Activated CD4-positive, CD25-positive, alpha-beta regulatory T cell treated with anti-CD3 and anti-CD28 coated beads, Interleukin-2, amount 50 U/mL, for 72 hours (primary cell): Measurements from ENCODE around the gene ARHGAP26.

Source experiments
- DNase-seq: peaks from one replicate; pipeline ENCODE4 v3.0.0; 2021

Gene ARHGAP26

DNA sequence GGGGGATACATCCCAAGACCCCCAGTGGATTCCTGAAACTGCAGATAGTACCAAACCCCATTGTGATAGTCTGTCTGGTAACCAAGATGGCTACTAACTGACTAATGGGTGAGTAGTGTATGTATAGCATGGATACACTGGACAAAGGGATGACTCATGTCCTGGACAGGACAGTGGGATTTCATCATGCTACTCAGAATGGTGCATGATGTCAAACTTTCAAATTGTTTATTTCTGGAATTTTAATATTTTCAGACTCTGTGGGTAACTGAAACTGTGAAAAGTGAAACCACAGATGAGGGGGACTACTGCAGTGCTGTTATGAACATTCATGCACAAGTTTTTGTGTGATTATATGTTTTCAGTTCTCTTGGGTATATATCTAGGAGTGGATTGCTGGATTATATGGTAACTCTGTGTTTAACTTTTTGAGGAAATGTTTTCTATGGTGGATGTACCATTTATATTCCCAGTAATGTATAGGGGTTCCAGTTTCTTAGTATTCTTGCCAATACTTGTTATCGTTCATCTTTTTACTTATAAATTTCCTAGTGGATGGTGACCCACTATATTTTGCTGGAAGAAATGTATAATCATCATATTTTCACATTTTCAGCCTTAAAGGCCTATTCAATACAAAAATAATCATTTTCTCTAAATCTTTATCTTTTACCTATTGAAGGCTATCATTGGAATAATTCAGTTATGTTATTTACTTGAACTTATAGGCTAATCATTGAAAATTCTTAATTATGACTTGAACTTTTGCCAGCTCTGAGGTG is 492.4 kb downstream of the ARHGAP26 start:
- no peak for DNase-seq

- no peak for DNase-seq
Observed at GRCh38 chr5:143263272-143263810, 493.2 kb downstream of the ARHGAP26 start.

DNA sequence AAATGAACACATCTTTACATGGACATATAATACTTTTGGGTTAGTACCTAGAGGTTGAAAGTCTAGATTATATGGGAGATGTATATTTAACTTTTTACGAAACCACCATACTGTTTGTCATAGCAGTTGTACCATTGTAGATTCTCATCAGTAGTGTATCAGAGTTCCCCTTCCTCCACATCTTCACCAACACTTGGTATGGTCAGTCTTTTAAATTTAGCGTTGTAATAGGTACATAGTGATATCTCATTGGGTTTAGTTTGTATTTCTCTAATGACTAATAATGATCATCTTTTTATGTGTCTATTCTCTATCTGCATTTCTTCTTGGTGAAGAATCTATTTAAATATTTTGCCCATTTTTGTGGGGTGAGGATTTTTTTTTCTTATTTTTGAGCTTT is 495.8 kb downstream of the ARHGAP26 start:
- DNase-seq, result no peak

- no peak for DNase-seq
Observed at GRCh38 chr5:143267186-143267585, 497.0 kb downstream of the ARHGAP26 start.

- DNase-seq, result no peak
Observed at GRCh38 chr5:143268388-143268787, 498.2 kb downstream of the ARHGAP26 start.

- DNase-seq, result no peak
Observed at GRCh38 chr5:143271431-143271830, 501.3 kb downstream of the ARHGAP26 start.

DNA sequence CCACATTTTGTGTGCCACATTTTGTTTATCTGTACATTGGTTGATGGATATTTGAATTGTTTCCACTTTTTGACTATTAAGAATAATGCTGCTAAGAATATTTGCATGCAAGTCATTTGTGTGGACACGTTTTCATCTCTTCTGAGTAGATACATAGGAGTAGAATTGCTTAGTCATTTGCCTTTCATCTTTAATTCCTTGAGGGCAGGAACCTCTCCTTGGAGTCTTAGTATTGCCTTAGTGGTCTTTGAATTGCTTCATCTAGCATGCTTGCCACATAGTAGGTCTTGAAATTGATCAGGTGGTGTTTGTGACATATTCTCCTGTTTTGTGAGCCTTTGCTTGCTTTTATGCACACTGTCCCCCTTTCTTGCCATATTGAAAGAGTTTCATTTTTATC is 504.8 kb downstream of the ARHGAP26 start:
- DNase-seq, result no peak

GRCh38 chr5:143275512-143276363 is 505.6 kb downstream of the ARHGAP26 start:
- no peak for DNase-seq

GRCh38 chr5:143277536-143277935 is 507.4 kb downstream of the ARHGAP26 start:
- DNase-seq, result no peak
